Measurements from ENCODE around the gene ARL9.

DNA sequence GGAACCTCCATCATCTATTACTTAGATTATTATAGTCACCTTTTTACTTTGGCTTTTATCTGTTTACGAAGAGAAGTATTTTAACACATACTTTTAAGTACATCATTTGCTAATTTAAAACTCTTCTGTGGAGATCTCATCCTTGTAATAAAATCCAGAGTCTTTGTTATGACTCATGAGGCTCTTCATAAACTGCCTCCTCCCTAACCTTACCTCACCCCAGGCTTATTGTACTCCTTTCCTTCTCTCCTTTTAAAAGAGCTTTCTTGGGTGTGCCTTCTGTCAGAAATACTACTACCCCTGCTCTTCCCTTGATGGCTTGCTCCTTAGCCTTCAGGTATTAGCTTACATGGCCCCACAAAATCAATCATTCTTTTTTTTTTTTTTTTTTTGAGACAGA is 6.6 kb downstream of the ARL9 start:
- TF ChIP-seq, protein P1, sequence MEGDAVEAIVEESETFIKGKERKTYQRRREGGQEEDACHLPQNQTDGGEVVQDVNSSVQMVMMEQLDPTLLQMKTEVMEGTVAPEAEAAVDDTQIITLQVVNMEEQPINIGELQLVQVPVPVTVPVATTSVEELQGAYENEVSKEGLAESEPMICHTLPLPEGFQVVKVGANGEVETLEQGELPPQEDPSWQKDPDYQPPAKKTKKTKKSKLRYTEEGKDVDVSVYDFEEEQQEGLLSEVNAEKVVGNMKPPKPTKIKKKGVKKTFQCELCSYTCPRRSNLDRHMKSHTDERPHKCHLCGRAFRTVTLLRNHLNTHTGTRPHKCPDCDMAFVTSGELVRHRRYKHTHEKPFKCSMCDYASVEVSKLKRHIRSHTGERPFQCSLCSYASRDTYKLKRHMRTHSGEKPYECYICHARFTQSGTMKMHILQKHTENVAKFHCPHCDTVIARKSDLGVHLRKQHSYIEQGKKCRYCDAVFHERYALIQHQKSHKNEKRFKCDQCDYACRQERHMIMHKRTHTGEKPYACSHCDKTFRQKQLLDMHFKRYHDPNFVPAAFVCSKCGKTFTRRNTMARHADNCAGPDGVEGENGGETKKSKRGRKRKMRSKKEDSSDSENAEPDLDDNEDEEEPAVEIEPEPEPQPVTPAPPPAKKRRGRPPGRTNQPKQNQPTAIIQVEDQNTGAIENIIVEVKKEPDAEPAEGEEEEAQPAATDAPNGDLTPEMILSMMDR (IDR thresholded peaks at IDR 0.05; ENCODE audit: low read length): no peak
- TF ChIP-seq EZH2 (IDR thresholded peaks at IDR 0.05; ENCODE audit: borderline replicate concordance, low read length): no peak

Data from OCI-LY1 (cell line).